AG04450 (cell line): ENCODE data around the gene ORC4. TPM values are rescaled to one million over a fixed set of nuclear protein-coding genes. Genes with fewer than 3 reads are reported as not detected.
"Not testable (repeated sequence)": the region's sequence is repeated elsewhere in the genome, so short reads cannot be mapped to it uniquely, and the experiment has no call there.

Source experiments
- CTCF ChIA-PET: fragments of 300-600, 350-600 bp; formaldehyde crosslinking; extraction: SDS; loops from one replicate; lab custom pipeline; 2022; ENCODE audit warnings: antibody characterized with exemption, inconsistent platforms; lab: Charles Lee
- POLR2A ChIA-PET: fragments of 350-600 bp; formaldehyde crosslinking; extraction: SDS; loops from one replicate; lab custom pipeline; 2021; ENCODE audit warnings: antibody characterized with exemption, inconsistent platforms; lab: Yijun Ruan, JAX
- DNase-seq: peaks from one replicate; pipeline ENCODE4 v3.0.0-alpha.2; 2011; ENCODE audit warnings: low read depth, low spot score
- H3K27ac ChIP-seq: one replicate; pipeline ENCODE4 v1.5.1; 2012; ENCODE audit warnings: low read depth, low read length, control low read depth
- H3K27me3 ChIP-seq: one replicate; pipeline ENCODE4 v1.6.0; 2012; ENCODE audit warnings: low read length; ENCODE audit not compliant: control insufficient read depth, insufficient read depth
- H3K4me3 ChIP-seq: 2 replicates; pipeline ENCODE4 v1.5.1; 2011; ENCODE audit warnings: mild to moderate bottlenecking, low read depth, low read length, control low read depth
- H3K9me3 ChIP-seq: 2 replicates; pipeline ENCODE4 v1.5.1; 2012; ENCODE audit warnings: low read length; ENCODE audit not compliant: control insufficient read depth, insufficient read depth
- polyA plus RNA-seq: library from polyadenylated mRNA; depleted of rRNA; stranded (reverse); fragments of >200 nt; gene quantifications from 2 replicates; pipeline ENCODE4 v1.2.3, GENCODE V29; 2011
- TF ChIP-seq, protein P1 (sequence below): IDR thresholded peaks from 2 replicates; pipeline ENCODE4 v1.5.1; 2011; ENCODE audit warnings: low read depth, low read length, control low read depth, inconsistent platforms

ORC4 gene
- polyA plus RNA-seq, 1 experiment: 49.7 TPM

DNA sequence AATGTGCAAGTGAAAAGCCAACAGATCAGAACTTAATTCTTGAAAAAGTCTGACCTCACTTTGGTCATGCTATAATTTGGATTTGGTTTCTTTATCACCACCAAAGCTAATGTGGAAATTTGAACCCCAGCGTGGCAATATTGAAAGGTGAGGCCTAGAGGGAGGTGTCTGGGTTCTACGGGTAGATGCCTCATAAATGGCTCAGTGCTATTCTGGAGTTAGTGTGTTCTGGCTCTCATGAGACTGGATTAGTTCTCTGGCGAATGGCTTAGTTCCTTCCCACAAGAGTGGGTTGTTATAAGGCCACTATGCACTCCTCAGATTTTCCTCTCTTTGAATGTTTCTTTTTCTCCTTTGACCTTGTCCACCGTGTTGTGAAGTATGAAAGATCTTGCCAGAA, 22.3 kb downstream of the ORC4 start:
- POLR2A ChIA-PET: no interaction called here
- Histone ChIP-seq H3K27me3 (no peaks in the 10 kb centered on the region), H3K27ac (no peak overlapping the region), H3K4me3 (no peak overlapping the region), H3K9me3 (peaks cover 4% of the 10 kb centered on the region; the same call in 1 of the 2 replicates)
- DNase-seq: no peak
- CTCF ChIA-PET: interaction anchor here (1.3 kb wide), 1 partner anchor 8 kb away, joined by 5 read pairs; no protein-coding TSS in a partner anchor
- TF ChIP-seq, protein P1, sequence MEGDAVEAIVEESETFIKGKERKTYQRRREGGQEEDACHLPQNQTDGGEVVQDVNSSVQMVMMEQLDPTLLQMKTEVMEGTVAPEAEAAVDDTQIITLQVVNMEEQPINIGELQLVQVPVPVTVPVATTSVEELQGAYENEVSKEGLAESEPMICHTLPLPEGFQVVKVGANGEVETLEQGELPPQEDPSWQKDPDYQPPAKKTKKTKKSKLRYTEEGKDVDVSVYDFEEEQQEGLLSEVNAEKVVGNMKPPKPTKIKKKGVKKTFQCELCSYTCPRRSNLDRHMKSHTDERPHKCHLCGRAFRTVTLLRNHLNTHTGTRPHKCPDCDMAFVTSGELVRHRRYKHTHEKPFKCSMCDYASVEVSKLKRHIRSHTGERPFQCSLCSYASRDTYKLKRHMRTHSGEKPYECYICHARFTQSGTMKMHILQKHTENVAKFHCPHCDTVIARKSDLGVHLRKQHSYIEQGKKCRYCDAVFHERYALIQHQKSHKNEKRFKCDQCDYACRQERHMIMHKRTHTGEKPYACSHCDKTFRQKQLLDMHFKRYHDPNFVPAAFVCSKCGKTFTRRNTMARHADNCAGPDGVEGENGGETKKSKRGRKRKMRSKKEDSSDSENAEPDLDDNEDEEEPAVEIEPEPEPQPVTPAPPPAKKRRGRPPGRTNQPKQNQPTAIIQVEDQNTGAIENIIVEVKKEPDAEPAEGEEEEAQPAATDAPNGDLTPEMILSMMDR: no peak

GRCh38 chr2:147996828-147997227, 23.7 kb downstream of the ORC4 start:
- POLR2A ChIA-PET: no interaction called here
- H3K4me3 ChIP-seq: no peak overlapping the region
- TF ChIP-seq, protein P1: no peak
- DNase-seq: no peak
- no peak overlapping the region for H3K27ac ChIP-seq
- H3K9me3 ChIP-seq: peaks cover 4% of the 10 kb centered on the region; the same call in 1 of the 2 replicates
- CTCF ChIA-PET: no interaction called here
- H3K27me3 ChIP-seq: no peaks in the 10 kb centered on the region

GRCh38 chr2:147994965-147995364, 25.6 kb downstream of the ORC4 start:
- CTCF ChIA-PET: not testable (repeated sequence)

GRCh38 chr2:147989809-147990403, 30.6 kb downstream of the ORC4 start:
- POLR2A ChIA-PET: interaction anchor here (1.3 kb wide), 1 partner anchor 520 kb away, joined by 5 read pairs; no protein-coding TSS in a partner anchor
- no peaks in the 10 kb centered on the region for H3K9me3 ChIP-seq

More at GRCh38 chr2:147994965-147995364, 25.6 kb downstream of the ORC4 start:
- H3K9me3 ChIP-seq, H3K4me3 ChIP-seq, DNase-seq, POLR2A ChIA-PET, H3K27ac ChIP-seq, H3K27me3 ChIP-seq: not testable (repeated sequence)

GRCh38 chr2:147989102-147989501, 31.4 kb downstream of the ORC4 start:
- DNase-seq: no peak
- ChIA-PET POLR2A (interaction anchor here (1.3 kb wide), 1 partner anchor 520 kb away, joined by 5 read pairs; no protein-coding TSS in a partner anchor), CTCF (interaction anchor here (0.6 to 7.7 kb wide), 19 partner anchors 10 to 1001 kb away, joined by 3 to 137 read pairs (median 3); no protein-coding TSS in a partner anchor)
- H3K9me3 ChIP-seq: no peaks in the 10 kb centered on the region
- no peak overlapping the region for H3K4me3 ChIP-seq
- no peak overlapping the region for H3K27ac ChIP-seq
- TF ChIP-seq, protein P1: no peak
- H3K27me3 ChIP-seq: no peaks in the 10 kb centered on the region

More at GRCh38 chr2:147989809-147990403, 30.6 kb downstream of the ORC4 start:
- H3K4me3 ChIP-seq: no peak overlapping the region
- TF ChIP-seq, protein P1: peak; percentile 77
- H3K27ac ChIP-seq: no peak overlapping the region
- no peaks in the 10 kb centered on the region for H3K27me3 ChIP-seq
- DNase-seq: peak; percentile 27
- CTCF ChIA-PET: interaction anchor here (0.6 to 7.7 kb wide), 43 partner anchors 9 to 1000 kb away, joined by 3 to 137 read pairs (median 3); partner anchors contain the start of gene MBD5
